Endothelial cell of hepatic sinusoid (primary cell): ENCODE data around the gene GOPC.

Experiments
- in situ Hi-C: cut with HindIII; loops from 2 replicates; pipeline ENCODE4 v1.10.0; 2017; ENCODE audit warnings: low sequenced_read_pairs

The GOPC gene

DNA sequence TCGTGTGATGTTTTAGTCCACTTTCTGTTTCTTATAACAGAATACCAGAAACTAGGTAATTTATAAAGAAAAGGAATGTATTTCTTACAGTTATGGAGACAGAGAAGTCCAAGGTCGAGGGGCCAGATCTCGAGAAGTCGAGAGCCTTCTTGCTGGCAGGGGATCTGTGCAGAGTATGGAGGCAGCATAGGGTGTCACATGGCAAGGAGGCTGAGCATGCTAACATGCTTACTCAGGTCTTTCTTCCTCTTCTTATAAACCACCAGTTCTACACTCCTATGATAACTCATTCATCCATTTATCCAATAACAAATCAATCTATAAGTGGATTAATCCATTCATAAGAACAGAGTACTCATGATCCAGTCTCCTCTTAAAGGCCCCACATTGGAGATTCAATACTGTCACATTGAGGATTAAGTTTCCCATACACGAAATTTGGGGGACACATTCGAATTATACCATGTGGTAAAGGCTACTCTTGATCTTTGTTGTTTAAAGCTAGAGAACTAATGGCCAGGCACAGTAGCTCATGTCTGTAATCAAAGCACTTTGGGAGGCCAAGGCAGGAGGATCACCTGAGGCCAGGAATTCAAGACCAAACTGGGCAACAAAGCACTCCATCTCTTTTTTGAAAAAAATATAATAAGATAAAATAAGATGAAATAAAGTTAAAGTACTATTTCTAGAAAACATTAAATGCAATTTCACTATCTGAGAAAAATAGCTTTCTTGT is 2.1 kb downstream of the GOPC start:
- in situ Hi-C loops, result loop anchor here (5.0 to 10.0 kb wide), 2 partner anchors 33 to 75 kb away; partner anchors contain the start of gene NUS1

- in situ Hi-C loops, result loop anchor here (25.0 kb wide), 1 partner anchor 260 kb away; no protein-coding TSS in a partner anchor
These were observed 4.6 kb downstream of the GOPC start for GRCh38 chr6:117597755-117598154.

DNA sequence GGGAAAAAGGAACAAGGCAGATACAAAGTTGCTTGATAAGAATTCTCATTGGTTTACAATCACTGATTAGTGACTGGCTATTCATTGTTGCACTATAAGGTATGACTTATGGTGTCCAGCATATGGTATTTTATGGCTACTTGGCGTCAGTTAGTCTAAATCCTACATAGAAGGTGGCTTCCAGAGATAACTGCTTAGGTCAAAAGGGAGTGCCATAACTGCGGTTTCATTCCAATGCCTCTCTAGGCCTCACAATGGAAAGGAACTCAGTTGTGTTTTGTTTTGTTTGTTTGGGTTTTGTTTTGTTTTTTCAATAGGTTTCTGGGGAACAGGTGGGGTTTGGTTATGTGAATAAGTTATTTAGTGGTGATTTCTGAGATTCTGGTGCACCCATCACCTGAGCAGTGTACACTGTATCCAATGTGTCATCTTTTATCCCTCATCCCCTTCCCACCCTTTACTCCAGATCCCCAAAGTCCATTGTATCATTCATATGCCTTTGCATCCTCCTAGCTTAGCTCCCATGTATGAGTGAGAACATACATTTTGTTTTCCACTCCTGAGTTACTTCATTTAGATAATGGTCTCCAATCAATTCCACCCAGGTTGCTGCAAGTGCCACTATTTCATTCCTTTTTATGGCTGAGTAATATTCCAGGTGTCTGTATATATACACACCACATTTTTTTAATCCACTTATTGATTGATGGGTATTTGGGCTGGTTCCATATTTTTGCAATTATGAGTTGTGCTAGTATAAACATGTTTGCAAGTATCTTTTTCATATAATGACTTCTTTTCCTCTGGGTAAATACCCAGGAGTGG is 7.0 kb downstream of the GOPC start:
- in situ Hi-C loops, result loop anchor here (25.0 kb wide), 1 partner anchor 258 kb away; no protein-coding TSS in a partner anchor

- in situ Hi-C loops, result loop anchor here (25.0 kb wide), 1 partner anchor 256 kb away; no protein-coding TSS in a partner anchor
These were observed 9.1 kb downstream of the GOPC start for GRCh38 chr6:117592983-117593759.

- in situ Hi-C loops, result loop anchor here (25.0 kb wide), 1 partner anchor 254 kb away; no protein-coding TSS in a partner anchor
These were observed 10.9 kb downstream of the GOPC start for GRCh38 chr6:117591405-117591804.

- in situ Hi-C loops, result loop anchor here (25.0 kb wide), 1 partner anchor 253 kb away; no protein-coding TSS in a partner anchor
These were observed 11.9 kb downstream of the GOPC start for GRCh38 chr6:117590447-117590846.

DNA sequence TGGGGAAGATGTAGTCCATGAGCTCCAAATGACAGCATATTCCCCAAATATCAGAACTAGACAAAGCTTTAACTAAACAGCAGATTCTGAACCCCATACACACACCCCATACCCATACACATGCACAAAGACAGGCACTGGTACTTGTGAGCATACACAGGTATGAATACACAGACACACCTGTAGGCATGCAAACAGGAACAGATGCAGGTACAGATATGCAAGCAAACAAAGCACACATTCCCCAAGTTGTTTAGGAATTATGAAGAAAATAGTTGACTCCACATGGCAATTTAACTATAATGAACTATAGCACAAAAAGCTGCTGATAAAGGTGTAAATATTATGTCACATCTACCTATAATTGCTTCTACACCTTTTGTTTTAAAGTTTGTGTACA is 16.7 kb downstream of the GOPC start:
- in situ Hi-C loops, result loop anchor here (25.0 kb wide), 1 partner anchor 248 kb away; no protein-coding TSS in a partner anchor

DNA sequence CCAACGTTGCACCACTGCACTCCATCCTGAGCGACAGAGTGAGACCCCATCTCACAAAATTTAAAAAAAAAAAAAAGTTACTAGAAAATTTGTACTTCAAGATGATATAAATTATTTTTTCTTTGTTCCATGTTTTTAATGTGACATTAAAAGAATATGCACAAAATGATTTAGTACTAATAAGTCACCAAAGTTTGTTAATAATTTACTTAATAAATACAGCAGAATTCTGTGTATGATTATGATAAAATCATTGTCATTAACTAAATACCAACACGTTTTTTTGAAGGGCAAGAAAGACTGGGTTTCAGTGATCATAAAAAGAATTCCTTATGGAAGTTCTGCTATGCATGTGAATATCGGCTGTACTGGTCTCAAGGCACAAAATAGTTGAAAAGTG is 28.1 kb downstream of the GOPC start:
- in situ Hi-C loops, result no loop called here

GRCh38 chr6:117573006-117573680 is 29.2 kb downstream of the GOPC start:
- in situ Hi-C loops, result no loop called here

DNA sequence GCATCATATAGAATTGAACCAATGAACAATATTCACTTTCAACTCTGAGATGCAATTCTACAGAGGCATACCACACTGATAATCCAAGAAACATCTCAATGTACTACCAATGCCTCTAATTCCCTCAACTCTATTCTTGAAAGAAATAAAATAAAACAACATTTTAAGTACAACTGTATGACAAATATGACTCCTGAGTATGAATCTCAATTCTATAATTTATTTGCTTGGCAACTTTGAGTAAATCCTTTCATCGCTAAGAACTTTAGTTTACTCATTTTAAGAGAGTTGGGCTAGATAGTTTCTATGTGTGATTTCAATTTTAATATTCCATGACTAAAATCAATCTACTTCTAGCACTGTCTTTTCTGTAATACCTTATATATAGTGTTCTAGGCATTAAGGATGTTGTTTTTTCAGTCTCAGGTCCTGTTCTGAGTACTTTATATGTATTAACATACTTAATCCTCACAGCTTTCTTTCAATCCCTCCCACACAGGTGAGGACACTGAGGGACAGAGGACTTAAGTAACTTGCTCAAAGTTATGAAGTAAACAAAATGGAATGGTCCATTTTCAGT is 33.4 kb downstream of the GOPC start:
- in situ Hi-C loops, result loop anchor here (5.0 kb wide), 1 partner anchor 33 kb away; the partner anchor contains the start of gene GOPC

DNA sequence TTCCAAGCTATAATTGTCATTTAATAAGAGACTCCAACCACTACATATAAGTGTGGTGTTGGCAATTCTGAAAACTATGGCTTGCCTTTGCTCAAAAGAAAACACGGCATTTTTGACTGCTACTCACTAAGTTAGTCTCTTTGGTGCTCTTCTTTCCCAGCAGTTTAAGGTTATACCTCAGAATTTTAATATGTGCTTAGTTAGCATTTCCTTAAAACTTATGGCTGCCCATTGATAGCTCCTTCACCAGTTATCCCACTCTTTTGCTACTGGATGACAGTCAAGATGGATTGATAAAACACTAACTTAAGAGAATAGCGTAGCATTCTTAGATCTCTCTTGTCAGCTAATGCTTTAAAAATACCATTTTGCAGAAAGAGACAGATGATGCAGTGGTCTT is 34.1 kb downstream of the GOPC start:
- in situ Hi-C loops, result loop anchor here (5.0 kb wide), 1 partner anchor 34 kb away; the partner anchor contains the start of gene GOPC

DNA sequence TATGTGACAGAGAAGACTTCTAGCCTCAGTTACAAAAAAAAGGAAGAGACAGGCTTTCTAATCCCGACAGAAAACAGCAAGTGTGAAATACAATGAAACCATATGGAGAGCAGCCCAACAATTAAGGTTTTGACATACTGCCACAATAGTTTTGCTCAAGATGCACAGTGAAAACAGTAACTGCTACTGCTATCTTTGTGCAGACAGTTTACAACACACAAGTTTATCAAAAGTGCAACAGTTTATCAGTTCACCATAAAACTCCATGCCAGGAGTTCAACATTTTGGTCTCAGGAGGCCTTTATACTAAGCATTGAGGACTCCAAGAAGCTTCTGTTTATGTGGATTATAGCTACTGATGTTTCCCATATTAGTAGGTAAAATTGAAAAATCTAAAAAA is 37.6 kb downstream of the GOPC start:
- in situ Hi-C loops, result loop anchor here (5.0 kb wide), 1 partner anchor 38 kb away; the partner anchor contains the start of gene GOPC

DNA sequence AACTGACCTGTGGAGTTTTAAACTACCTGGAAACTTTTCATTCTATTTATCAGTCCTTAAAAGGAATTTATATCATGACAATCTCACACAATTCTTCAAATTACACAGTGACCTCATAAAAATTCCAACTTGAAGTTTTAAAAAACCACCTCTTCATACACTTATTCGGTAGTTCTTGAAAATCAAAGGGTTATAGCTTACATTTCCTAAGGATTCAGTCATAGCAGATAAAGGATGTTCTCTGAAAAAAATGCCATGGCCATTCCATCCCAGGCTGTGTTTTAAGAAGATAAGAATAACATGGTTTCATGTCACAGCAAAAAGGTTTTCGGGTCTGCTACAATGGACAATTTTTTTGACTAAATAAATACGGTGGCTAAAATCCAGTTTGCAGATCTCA is 41.2 kb downstream of the GOPC start:
- in situ Hi-C loops, result no loop called here

GRCh38 chr6:117559299-117559698 is 43.0 kb downstream of the GOPC start:
- in situ Hi-C loops, result no loop called here

GRCh38 chr6:117558818-117559217 is 43.5 kb downstream of the GOPC start:
- in situ Hi-C loops, result no loop called here

GRCh38 chr6:117557951-117558350 is 44.4 kb downstream of the GOPC start:
- in situ Hi-C loops, result no loop called here

DNA sequence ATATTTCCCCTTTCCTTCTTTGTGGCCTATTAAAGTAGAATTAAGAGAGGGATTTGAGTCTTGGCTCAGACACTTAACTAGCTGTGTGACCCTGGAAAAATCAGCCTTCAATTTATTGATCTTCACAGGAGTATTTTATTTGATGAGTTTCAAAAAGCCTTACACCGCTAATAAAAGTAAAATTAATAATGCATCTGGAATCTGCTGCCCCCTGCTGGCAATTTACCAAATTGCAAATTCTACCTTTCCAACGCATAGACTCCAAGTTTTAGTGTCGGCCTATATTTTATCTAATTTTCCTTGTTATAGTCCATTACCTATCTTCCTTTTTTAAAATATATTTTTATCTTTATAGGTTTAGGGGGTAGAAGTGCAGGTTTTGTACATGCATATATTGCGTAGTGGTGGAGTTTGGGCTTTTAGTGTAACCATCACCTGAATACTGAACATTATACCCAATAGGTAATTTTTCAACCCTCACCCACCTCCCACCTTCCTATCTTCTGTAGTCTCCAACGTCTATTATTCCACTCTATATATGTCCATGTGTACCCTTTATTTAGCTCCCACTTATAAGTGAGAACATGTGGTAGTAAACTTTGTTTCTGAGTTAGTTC is 46.3 kb downstream of the GOPC start:
- in situ Hi-C loops, result no loop called here

- in situ Hi-C loops, result no loop called here
These were observed 47.0 kb downstream of the GOPC start for GRCh38 chr6:117555262-117555849.

- in situ Hi-C loops, result no loop called here
These were observed 49.2 kb downstream of the GOPC start for GRCh38 chr6:117553142-117553541.
